G401 (cell line): ENCODE results near the gene SYNE2. TPM values are rescaled to one million over a fixed set of nuclear protein-coding genes. Genes with fewer than 3 reads are reported as not detected.

ENCODE experiments used
- DNase-seq: peaks from one replicate; pipeline ENCODE4 v3.0.0-alpha.2; 2015; ENCODE audit warnings: low spot score
- in situ Hi-C: cut with HindIII; loops from 2 replicates; pipeline ENCODE4 v1.10.0; 2016; ENCODE audit warnings: low sequenced_read_pairs, mixed read lengths
- total RNA-seq: library from RNA; depleted of rRNA; stranded (reverse); fragments of >200 nt; shearing (Covaris generic); gene quantifications from 2 replicates; pipeline ENCODE4 v1.2.3, GENCODE V29; 2014

Gene SYNE2
- total RNA-seq, 1 experiment from 2014 or later, result 6.2 TPM

DNA sequence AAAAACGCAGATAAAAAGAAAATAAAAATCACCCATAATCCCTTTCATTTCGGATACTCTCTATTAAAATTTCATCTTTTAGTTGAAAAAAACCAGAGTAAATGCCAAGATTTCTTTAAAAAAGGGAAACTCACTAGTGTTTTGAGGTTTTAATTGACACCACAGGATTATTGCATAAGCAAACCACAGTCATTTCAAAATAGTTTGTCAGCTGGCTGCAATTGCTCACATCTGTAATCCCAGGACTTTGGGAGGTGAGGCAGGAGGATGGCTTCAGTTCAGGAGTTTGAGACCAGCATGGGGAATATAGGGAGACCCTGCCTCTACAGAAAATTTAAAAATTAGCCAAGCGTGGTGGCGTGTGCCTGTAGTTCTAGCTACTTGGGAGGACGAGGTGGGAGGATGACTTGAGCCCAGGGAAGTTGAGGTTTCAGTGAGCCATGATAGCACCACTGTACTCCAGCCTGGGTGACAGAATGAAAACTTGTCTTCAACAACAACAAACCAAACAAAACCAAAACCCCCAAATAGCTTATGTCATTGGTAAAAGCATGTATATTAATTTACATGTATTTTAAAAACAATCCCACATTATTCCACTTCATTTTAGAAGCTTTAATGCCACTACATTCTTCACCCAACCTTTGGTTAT is 48.8 kb downstream of the SYNE2 start:
- DNase-seq, result no peak
- in situ Hi-C loops, result no loop called here

DNA sequence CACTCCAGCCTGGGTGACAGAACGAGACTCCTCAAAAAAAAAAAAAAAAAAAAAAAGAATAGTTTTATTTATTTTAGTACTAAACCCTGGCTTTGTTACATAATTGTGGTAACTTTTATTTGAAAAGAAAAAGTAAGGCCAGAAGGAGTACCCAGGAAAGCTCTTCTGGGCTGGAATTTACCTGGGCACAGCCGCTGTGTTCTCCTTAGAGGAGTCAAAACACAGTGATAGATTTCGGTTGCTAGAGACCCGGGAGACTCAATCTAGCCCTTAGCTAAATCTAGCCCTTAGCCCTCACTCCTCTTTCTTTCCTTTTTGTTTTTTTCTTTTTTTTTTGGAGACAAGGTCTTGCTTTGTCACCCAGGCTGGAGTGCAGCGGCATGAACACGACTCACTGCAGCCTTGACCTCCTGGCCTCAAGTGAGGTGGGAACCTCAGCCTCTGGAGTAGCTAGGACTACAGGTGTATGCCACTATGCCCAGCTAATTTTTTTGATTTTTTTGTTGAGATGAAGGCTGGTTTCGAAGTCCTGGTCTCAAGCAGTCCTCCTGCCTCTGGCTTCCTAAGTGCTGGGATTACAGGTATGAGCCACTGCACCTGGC is 49.7 kb downstream of the SYNE2 start:
- no peak for DNase-seq
- in situ Hi-C loops, result no loop called here

- in situ Hi-C loops, result no loop called here
- no peak for DNase-seq
These were observed 51.9 kb downstream of the SYNE2 start for GRCh38 chr14:63904724-63905123.

- in situ Hi-C loops, result no loop called here
- DNase-seq, result no peak
These were observed 52.6 kb downstream of the SYNE2 start for GRCh38 chr14:63905370-63905769.

DNA sequence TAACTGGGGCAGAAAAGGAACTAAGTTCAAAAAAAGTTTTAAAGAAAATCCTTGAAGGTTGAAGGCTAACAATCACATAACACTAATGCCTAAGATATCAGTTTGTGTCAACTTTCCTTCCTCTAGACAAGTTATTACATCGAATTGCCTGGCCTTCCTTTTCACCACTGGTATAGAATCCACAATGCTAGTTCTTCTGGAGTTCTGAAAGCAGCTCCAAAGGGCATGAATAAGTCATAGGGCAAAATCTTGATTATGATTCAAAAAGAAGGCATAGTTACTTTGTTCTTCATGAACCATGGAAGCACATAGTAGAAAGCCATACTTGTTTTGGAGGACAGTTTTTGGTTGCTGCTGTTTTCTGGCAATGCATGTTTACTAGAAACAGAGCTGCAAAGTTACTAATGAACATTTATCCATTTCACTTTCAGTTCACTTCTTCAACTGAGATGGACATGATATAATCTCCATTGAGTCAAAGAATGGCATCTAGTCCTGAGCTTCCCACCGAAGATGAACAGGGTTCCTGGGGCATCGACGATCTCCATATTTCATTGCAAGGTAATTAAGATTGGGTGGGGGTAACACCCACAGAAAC is 56.0 kb downstream of the SYNE2 start:
- no peak for DNase-seq
- in situ Hi-C loops, result no loop called here

DNA sequence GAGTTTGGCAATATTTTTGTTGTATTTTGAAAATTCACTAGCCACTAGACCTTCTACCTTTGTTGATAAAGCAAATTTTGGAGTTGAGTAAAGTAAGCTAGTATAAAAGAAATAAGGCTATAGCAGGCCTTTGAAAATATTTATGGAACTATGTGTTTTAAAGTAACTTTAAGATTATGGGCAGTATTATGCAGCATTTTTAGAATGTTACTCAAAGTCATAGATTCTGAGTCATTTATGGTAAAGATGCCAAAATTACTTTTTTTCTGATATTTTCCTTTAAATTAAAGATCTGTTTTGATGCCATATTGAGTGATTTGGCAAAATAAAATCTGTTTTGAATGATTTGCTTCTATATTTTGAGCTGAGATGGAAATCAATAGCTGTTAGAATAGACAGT is 57.2 kb downstream of the SYNE2 start:
- no peak for DNase-seq
- in situ Hi-C loops, result no loop called here

DNA sequence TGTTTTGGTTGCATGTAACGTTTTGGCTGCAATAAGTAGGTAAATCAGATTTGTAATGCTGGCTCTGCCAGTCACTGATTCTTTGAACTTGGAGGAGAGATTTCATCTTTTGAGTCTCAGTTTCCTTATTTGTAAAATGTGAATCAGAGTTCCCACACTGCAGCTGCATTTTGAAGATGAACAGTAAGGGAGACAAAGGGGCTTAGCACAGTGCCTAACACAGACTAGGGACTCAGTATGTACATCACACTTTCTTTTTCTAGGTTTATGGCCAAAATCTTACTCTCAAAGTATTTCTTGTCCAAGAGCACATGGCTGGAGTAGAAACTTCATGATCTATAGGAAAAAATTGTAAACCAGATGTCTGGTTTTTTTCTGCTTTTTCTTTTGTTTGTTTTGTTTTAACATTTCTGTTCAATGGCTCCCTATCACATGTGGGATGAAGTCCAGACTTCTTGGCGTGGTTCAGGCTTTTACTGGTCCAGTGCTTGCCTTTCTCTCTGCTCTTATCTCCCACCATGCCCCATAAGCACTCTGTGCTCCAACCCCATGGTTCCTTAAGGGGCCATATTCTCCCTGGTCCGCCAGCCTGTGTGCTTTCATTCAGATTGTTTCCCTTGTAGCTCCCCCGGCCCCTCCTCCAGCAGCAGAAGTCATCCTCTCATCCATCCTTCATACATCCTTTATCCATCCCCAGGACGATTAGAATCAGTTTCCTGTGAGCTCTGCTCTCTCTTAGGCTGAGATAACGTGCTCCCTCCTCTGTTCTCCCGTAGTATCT is 58.0 kb downstream of the SYNE2 start:
- DNase-seq, result no peak
- in situ Hi-C loops, result no loop called here

DNA sequence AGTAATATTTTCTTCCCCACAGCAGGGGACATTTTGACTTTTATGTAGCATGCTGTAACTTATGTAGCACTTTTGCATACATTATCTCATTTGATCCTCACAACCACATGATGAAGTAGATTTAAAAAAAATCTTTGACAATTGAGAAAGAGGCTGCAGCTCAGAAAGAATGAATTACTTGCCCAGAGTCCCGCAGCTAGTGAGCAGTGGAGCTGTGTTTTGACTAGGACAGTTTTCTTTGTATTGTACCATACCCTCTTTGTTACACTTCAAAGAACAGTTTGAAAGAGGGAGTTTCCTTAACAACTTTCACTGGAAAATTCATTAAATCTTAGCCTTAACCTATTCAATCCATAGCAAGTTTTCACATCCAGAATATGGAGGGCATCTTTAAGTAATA is 58.6 kb downstream of the SYNE2 start:
- DNase-seq, result no peak
- in situ Hi-C loops, result no loop called here

GRCh38 chr14:63912286-63912685 is 59.5 kb downstream of the SYNE2 start:
- in situ Hi-C loops, result no loop called here
- DNase-seq, result no peak

GRCh38 chr14:63918411-63918810 is 65.6 kb downstream of the SYNE2 start:
- in situ Hi-C loops, result no loop called here
- DNase-seq, result no peak

DNA sequence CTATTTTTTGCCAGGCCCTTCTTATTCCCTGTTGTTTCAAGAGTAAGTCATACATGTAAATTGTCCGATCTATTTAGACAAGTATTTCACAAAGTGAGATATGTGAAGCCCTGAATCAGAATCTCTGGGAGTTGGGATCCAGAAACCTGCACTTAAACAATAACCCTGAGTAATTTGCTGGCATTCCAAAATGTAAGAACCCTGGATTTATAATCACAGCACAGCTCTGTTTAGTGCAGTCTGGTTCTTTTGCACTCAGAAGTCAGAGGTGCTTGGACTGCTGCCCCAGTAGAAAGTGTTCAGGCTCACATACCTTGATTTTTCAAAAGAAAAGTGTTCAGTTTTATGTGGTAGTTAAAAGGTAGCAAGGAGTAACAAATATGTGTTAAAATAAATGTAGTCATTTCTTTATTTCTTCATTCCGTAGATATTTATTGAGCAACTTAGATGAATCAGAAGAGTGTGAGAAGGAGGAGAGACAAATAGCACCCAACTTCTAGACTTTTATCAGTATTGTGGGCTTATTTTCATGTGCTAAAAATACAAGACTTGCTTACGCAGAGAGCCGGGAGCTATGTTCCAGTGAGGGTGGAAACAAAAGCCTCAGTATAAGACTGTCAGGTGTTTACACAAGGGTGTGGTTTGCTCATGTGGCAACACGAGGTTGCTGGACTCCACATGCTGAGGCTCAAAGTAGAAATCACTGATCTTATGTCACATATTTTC is 70.1 kb downstream of the SYNE2 start:
- in situ Hi-C loops, result no loop called here
- no peak for DNase-seq

GRCh38 chr14:63923422-63923752 is 70.6 kb downstream of the SYNE2 start:
- in situ Hi-C loops, result no loop called here
- no peak for DNase-seq

DNA sequence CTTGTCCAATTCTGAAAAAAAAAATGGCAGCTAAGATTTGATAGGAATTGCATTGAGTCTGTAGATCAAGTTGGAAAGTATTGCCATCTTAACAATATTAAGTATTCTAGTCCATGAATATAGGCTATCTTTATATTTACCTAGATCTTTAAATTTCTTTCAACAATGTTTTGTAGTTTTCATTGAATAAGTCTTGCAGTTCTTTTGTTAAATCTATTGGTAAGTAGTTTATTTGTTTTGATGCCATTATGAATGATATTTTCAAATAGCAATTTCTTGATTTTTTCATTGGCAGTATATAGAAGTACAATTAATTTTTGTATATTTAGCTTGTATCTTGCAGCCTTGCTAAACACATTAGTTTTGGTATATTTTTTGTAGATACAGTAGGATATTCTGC is 71.6 kb downstream of the SYNE2 start:
- DNase-seq, result no peak
- in situ Hi-C loops, result no loop called here

DNA sequence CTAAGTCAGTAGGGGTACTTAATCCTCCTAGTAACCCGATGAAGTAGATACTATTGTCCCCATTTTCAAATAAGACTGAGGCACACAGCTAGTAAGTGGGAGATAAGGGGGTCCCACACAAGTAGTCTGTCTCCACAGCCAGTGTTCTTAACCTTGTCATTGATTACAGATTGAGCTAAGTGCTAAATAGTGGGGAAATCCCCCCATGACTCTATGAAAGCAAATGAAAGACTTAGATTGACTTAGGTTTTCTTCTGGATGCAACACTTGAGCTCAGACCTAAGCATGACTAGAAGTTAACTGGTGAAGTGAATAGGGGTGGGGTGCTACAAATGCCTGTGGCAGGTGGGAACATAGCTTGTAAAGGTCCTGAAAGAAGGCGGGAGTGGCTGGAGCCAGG is 73.8 kb downstream of the SYNE2 start:
- in situ Hi-C loops, result no loop called here
- no peak for DNase-seq

GRCh38 chr14:63928744-63929174 is 76.0 kb downstream of the SYNE2 start:
- DNase-seq, result peak; percentile 15
- in situ Hi-C loops, result no loop called here

- DNase-seq, result no peak
- in situ Hi-C loops, result no loop called here
These were observed 80.3 kb downstream of the SYNE2 start for GRCh38 chr14:63933110-63933509.

DNA sequence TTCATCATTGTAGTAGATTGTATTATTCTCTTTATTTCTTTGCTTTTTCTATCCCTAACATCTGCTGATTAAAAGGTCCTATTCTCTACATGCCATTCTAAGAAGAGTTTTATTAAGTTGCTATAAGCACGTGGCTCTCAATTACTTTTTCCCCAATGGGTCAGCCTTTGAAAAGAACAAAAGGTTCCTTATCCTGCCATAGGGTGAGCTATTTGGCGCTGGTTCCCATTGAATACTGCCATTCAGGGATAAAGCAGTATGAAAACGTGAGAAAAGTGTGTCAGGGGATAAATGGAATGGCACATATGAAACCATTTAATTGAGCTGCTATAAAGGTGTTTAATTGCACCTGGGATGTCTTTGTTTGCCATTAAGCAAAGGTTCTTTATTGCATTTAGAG is 80.9 kb downstream of the SYNE2 start:
- no peak for DNase-seq
- in situ Hi-C loops, result no loop called here

DNA sequence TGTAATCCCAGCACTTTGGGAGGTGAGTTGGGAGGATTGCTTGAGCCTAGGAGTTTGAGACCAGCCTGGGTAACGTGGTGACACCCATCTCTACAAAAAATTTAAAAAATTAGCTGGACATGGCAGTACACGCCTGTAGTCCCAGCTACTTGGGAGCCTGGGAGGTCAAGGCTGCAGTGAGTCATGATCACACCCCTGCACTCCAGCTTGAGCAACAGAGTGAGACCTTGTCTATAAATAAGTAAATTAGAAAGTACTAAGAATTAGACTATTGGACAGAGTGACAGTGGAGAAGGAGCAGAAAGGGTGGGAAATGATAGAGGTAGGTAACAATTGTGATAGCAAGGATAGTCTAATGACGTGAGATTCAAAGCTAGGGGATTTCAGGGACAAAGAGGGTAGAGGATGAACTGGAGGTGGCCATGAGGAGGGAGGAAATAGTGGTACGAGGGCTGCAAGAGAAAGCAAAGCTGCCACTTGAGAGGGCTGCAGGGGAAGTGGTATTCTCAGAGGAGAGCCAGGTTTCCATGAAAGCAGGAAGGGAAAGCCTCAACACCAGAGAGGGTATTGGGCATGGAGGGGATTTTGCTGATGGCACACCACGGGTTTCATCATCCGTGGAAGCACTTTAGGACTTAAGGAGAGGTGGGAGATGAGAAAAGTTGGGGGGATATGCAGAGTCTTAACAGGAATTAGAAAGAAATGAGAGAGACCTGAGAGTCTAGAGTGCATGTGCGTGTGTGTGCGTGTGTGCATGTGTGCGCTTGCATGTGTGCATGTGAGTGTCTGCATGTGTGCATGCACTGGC is 85.6 kb downstream of the SYNE2 start:
- in situ Hi-C loops, result no loop called here
- DNase-seq, result no peak

DNA sequence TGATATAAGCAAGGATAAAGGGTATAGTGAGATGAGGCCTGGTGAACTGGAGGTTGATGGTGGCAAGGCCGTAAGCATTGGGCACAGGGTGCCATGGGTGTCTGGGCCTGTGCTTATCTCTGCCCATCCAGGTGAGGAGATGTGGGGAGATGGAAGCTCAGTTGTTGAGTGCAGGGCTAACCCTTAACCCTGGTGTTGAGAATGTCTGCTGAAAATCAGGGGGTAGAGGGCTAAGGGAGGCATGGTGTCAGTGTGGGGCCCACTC is 86.1 kb downstream of the SYNE2 start:
- in situ Hi-C loops, result no loop called here
- no peak for DNase-seq
